CD4-positive, alpha-beta T cell treated with Interleukin-6 at 100 ng/mL for 8 hours (primary cell): ENCODE results near the gene SHISA9.

Experiments used
- DNase-seq: peaks from one replicate; pipeline ENCODE4 v3.0.0-alpha.2; 2020; ENCODE audit warnings: mixed read lengths, low spot score

Gene SHISA9

DNA sequence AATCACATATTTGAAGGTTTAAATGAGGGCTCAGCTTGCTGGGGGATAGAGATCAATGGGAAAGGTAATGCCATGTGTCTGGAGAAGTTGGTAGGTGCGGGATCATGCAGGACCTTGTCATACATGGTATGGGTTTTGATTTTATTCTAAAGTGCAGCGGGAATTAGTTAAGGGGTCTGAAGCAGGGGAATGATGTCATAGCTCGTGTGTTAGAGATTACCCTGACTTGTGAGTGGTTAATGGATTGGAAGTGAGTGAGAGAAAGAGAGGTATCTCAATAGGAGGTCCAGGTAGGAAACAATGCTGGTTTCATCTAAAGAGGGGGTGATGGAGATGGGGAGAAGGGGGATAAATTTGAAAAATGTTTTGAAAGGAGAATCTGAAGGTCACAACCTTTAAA is 280.0 kb downstream of the SHISA9 start:
- no peak for DNase-seq

- no peak for DNase-seq
These were observed 285.4 kb downstream of the SHISA9 start for GRCh38 chr16:13186813-13187212.

- no peak for DNase-seq
These were observed 287.9 kb downstream of the SHISA9 start for GRCh38 chr16:13189250-13189649.

- DNase-seq = no peak
These were observed 292.3 kb downstream of the SHISA9 start for GRCh38 chr16:13193721-13194120.

DNA sequence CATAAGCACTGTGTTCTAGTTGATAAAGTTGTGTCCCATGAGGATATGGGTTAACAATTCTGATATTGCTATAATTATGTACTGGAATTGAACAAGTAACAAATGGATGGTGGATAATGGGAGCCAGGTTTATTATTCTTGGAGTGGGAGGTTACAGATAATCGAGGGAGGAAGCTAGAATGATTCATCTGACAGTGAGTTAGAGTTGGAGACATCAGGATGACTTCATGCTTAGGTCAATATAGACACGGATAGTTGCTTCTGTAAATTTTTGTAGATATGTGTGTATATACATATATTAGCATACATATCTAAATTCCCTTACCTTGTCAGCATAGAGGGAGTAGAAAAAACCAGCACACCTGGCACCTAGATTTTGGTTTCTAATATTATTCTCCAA is 293.4 kb downstream of the SHISA9 start:
- DNase-seq = no peak

DNA sequence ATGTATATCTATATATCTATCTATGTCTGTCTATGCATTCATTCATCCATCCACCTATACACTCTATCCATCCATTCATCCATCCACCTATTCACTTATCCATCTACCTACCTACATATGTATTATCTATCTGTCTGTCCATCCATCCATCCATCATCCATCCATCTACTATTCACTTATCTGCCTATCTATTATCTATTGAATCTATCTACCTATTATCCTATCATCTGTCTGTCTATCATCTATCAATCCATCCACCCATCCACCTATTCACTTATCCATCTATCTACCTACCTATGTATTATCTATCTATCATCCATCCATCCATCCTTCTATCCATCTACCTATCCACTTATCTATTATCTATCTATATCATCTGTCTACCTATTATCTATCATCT is 302.3 kb downstream of the SHISA9 start:
- no peak for DNase-seq

DNA sequence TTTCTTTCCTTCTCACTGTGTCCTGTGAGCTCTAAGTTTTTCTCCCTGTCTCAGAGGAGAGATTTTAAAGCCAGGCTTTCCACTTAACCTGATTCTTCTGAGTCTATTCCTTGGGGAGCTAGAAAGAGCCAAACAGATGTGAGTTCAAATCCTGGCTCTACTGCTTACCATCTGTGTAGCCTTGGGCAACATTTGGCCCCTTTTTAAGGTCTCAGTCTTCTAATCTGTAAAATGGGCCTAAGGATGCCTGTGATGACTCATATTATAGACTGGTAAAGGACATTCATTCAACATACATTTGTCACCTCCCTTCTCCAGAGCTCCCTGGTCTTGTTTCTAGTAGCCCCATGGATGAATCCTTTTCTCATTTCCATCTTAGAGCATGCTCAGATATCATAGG is 304.0 kb downstream of the SHISA9 start:
- DNase-seq = no peak

DNA sequence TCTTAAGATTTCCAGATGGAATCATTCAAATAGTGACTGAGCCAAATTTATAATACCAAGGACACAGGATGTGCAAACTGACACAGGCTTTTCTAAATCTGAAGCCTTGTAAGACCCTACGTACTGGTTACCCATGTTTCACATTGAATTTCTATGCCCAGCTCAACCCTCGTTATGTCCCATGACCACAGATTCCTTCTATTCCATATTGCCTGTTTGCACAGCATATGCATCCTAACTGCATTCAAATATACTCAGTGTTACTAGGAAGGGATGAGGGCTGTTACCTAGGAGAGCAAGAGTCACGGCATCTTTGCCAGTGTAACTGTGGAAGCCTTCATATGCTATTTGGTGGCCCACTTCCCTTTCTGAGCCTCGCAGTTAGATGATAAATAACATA is 305.2 kb downstream of the SHISA9 start:
- no peak for DNase-seq

DNA sequence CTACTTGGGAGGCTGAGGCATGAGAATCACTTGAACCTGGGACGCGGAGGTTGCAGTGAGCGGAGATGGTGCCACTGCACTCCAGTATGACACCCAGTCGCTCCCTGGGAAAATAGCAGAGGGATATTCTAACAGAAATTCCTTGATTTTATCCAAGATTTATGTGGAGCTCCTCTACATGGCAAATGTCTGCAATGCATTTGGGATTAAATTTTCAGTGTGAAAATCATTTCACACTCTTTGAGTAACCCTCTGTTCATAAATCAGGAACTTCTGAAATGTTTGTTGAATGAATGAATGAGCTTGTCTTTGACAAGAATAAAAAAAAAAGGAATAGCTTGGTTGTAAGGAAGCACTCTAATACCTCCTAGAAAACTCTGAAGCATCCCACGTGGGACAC is 305.8 kb downstream of the SHISA9 start:
- no peak for DNase-seq

GRCh38 chr16:13223666-13224065 is 322.3 kb downstream of the SHISA9 start:
- no peak for DNase-seq

- no peak for DNase-seq
These were observed 327.6 kb downstream of the SHISA9 start for GRCh38 chr16:13229039-13229438.

- DNase-seq = no peak
These were observed 330.0 kb downstream of the SHISA9 start for GRCh38 chr16:13231365-13231764.

GRCh38 chr16:13234999-13235398 is 333.6 kb downstream of the SHISA9 start:
- no peak for DNase-seq

- no peak for DNase-seq
These were observed 334.9 kb downstream of the SHISA9 start for GRCh38 chr16:13236308-13236707.

GRCh38 chr16:13238182-13238581 is 336.8 kb downstream of the SHISA9 start:
- no peak for DNase-seq

GRCh38 chr16:13242201-13242600 is 340.8 kb downstream of the SHISA9 start:
- DNase-seq = no peak

DNA sequence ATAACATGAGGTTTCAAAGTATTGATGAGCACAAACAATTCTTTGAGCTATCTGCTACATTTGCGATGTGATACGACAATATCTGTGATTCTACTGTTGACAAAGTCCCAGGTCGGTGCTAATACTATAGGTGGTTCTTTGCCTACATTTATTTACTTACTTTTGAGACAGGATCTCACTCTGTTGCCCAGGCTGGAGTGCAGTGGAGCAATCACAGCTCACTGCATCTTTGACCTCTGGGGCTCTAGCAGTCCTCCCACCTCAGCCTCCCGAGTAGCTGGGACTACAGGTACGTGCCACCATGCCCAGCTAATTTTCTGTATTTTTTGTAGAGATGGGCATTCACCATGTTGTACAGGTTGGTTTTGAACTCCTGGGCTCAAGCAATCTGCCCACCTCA is 343.4 kb downstream of the SHISA9 start:
- DNase-seq = no peak

GRCh38 chr16:13245713-13246377 is 344.4 kb downstream of the SHISA9 start:
- no peak for DNase-seq

DNA sequence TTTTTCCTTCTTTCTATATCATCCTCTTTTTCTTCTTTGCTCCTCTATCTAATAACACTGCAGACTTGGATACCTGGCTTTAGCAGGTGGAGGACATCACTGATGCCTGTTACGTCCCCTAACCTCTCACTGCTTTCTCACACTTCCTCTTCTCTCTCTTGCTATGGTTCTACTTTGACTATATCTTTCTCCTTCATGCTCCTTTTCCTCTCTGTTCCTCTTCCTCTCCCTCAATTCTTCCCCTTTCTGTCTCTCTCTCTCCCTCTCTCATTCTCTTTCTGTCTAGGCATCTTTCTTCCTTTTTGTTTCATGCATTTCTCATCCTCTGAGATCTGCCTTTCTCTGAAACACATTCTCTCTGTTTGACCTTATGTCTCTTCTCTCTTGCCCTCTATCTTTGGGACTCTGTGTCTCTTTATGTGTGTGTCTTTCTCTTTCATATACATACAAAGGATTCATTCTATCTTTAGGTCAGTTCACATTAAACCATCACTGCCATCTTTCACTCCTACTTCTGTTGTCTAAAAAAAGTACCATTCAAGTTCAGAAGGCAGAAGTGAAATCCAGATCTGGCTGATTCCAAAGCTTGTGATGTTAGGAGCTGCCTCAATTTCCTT is 353.7 kb downstream of the SHISA9 start:
- DNase-seq = no peak

- no peak for DNase-seq
These were observed 361.1 kb downstream of the SHISA9 start for GRCh38 chr16:13262270-13263090.

- DNase-seq = no peak
These were observed 363.6 kb downstream of the SHISA9 start for GRCh38 chr16:13264749-13265552.

DNA sequence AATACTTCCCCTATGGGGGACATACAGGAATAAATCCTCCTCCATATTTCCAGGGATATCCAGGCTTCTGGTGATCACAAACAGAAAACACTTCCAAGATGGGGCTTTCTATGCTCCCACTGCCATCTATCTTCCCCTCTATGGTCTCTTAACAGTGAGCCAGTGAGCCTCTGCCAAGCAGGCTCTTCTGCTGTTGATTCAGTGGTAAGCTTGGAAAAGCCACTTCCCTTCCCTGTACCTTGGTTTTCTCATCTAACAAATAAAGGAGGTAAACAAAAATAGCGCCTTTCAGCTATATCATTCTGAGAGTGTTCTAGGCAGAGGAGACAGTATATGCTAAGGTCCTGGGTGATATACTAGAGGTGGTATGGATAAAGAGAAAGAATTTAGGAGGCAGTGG is 368.0 kb downstream of the SHISA9 start:
- DNase-seq = no peak
